Kidney (tissue), 14 donors: Measurements from ENCODE around the gene TOMM7. TPM values are rescaled to one million over a fixed set of nuclear protein-coding genes. Genes with fewer than 3 reads are reported as not detected.

Experiments
- DNase-seq, 5 donors: peaks; one replicate each; pipeline ENCODE4 v3.0.0-alpha.2; 2013 to 2020
- FAIRE-seq: peaks from 2 replicates; lab custom pipeline; 2012; peaks lifted over from hg19 to GRCh38; lab: Jason Lieb, UNC
- H3K27ac ChIP-seq, 2 donors: one replicate each; pipeline ENCODE4 v1.7.0; 2013; ENCODE audit warnings: low read depth in 2 of 2, low read length in 2 of 2, inconsistent platforms in 1 of 2
- H3K27me3 ChIP-seq: one replicate; pipeline ENCODE4 v1.7.1; 2013; ENCODE audit warnings: low read length, inconsistent platforms; ENCODE audit not compliant: control insufficient read depth, insufficient read depth
- H3K36me3 ChIP-seq, 3 donors: one replicate each; pipeline versions ENCODE4 v1.7.0 to v1.7.1; 2013; ENCODE audit warnings: low read length in 3 of 3, control low read depth in 1 of 3, inconsistent platforms in 1 of 3; ENCODE audit not compliant: insufficient read depth in 3 of 3, control insufficient read depth in 2 of 3
- H3K4me1 ChIP-seq, 3 donors: one replicate each; pipeline versions ENCODE4 v1.7.0 to v1.7.1; 2013; ENCODE audit warnings: low read length in 3 of 3, inconsistent platforms in 1 of 3, low read depth in 1 of 3; ENCODE audit not compliant: control insufficient read depth in 2 of 3, insufficient read depth in 2 of 3
- H3K4me3 ChIP-seq, 3 donors: one replicate each; pipeline versions ENCODE4 v1.7.0 to v1.8.1; 2013; ENCODE audit warnings: low read length in 3 of 3, control low read depth in 1 of 3, inconsistent platforms in 1 of 3
- H3K9ac ChIP-seq, 3 donors: one replicate each; pipeline versions ENCODE4 v1.7.0 to v1.7.1; 2013; ENCODE audit warnings: low read length in 3 of 3, control low read depth in 1 of 3, inconsistent platforms in 1 of 3
- H3K9me3 ChIP-seq, 3 donors: one replicate each; pipeline versions ENCODE4 v1.7.0 to v1.7.1; 2013; ENCODE audit warnings: low read length in 3 of 3, control low read depth in 1 of 3, inconsistent platforms in 1 of 3; ENCODE audit not compliant: control insufficient read depth in 2 of 3, insufficient read depth in 1 of 3
- intact Hi-C: fragments of 100-400 bp; cut with DNase I; formaldehyde crosslinking; loops from one replicate; pipeline ENCODE4 v1.11.1; 2022
- polyA plus RNA-seq: library from polyadenylated mRNA; stranded (reverse); fragments of 350-450 nt; fragmentation: Illumina TruSeq; extraction: RNeasy Lipid Tissue Mini Kit (QIAGEN cat#74804); gene quantifications from one replicate; pipeline ENCODE4 v1.2.3, GENCODE V29; 2014; ENCODE audit warnings: low read depth, low replicate concordance; ENCODE audit not compliant: insufficient read depth
- total RNA-seq: library from RNA; stranded (reverse); fragmentation: NEBNext Ultra II Directional; extraction: Animal tissue kit (Norgen Biotek cat#: 25700); gene quantifications from one replicate; pipeline ENCODE4 v1.2.1, GENCODE V29; 2021
- TF ChIP-seq, protein P1 (sequence below): IDR thresholded peaks from 3 replicates; pipeline ENCODE4 v1.5.1; 2012; ENCODE audit warnings: mild to moderate bottlenecking, moderate library complexity, borderline replicate concordance; ENCODE audit not compliant: insufficient read depth; ENCODE audit errors: extremely low read depth
- donor health status: control.
- donor health status: control.
- donor health status: control.
- donor health status: control.
- donor health status: control.
- donor health status: DM: yes; HTN: yes; CAD: no.
- donor health status: Normal renal cell carcinoma (clear cell type).

TOMM7 gene
- total and polyA plus RNA-seq, 2 donors from 2014 or later: 253 to 1,227 TPM

DNA sequence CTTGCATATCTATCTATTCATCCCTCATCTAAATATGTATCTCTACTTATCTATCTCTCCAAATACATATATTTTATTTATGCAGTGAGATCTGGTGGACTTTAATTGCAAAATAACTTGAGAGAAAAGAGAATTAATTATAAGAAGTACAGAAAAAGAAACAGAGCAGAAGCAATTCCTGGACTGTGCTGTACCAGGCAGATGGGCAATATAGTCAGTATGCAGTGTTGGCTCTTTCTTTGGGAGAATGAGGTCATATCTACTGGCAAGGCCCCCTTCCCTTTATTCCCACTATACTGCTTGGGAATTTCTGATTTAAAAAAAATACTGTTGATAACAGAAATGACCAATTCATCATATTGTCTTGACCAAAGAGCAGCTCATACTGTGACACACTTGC lies 49.0 kb upstream of the TOMM7 start:
- H3K9ac ChIP-seq: no peak overlapping the region
- no peaks in the 10 kb centered on the region for H3K27me3 ChIP-seq
- H3K4me1 ChIP-seq: no peaks in the 10 kb centered on the region
- H3K9me3 ChIP-seq: no peaks in the 10 kb centered on the region
- no peaks in the 10 kb centered on the region for H3K36me3 ChIP-seq
- no peak overlapping the region for H3K4me3 ChIP-seq
- FAIRE-seq (no peak), DNase-seq (no peak)
- TF ChIP-seq, protein P1, sequence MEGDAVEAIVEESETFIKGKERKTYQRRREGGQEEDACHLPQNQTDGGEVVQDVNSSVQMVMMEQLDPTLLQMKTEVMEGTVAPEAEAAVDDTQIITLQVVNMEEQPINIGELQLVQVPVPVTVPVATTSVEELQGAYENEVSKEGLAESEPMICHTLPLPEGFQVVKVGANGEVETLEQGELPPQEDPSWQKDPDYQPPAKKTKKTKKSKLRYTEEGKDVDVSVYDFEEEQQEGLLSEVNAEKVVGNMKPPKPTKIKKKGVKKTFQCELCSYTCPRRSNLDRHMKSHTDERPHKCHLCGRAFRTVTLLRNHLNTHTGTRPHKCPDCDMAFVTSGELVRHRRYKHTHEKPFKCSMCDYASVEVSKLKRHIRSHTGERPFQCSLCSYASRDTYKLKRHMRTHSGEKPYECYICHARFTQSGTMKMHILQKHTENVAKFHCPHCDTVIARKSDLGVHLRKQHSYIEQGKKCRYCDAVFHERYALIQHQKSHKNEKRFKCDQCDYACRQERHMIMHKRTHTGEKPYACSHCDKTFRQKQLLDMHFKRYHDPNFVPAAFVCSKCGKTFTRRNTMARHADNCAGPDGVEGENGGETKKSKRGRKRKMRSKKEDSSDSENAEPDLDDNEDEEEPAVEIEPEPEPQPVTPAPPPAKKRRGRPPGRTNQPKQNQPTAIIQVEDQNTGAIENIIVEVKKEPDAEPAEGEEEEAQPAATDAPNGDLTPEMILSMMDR: no peak
- intact Hi-C loops: no loop called here
- H3K27ac ChIP-seq: no peak overlapping the region

DNA sequence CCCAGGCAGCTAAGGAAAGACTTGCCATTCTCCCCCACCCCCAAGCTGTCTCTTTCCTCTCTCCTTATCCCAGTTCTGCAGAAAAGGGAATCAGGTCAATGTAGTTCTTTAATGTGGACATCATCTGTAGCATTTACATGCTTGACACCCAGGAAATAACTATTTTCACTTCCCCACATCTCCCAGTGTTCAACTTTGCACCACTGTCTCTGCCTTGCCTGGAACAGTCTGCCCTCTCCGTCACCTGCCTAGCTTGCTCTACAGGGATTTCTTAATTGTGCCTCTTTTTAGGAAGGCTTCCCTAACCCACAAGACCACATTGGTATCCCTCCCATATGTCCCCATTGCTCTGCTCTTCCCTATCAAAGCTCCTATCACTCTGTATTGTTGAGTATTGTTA lies 45.9 kb upstream of the TOMM7 start:
- Histone ChIP-seq H3K36me3 (no peaks in the 10 kb centered on the region), H3K9ac (no peak overlapping the region), H3K9me3 (no peaks in the 10 kb centered on the region), H3K4me3 (no peak overlapping the region), H3K27ac (no peak overlapping the region), H3K4me1 (peaks cover 0 to 4% (median 0%) of the 10 kb centered on the region in 3 donors), H3K27me3 (no peaks in the 10 kb centered on the region)
- intact Hi-C loops: no loop called here
- DNase-seq (no peak), FAIRE-seq (no peak)
- TF ChIP-seq, protein P1: no peak

DNA sequence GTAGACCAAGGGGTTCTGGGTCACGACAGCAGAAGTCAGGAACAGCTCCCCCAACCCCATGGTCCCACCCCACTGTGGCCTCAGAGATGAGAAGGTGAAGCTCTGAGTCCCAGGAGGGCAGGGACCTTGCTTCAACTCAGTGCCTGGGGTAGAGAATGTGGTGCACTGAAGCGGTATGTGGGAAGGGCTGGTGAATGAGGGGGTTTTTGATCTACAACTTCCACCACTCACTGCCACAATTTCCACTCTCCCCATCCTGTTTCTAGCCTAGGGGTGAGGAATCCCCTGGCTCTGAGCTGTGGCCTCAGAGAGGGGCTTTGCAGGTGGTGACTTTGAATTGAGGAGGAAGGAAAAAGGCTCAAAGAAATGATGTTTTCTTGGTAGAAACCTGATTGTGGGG lies 44.9 kb upstream of the TOMM7 start:
- DNase-seq: no peak
- H3K4me1 ChIP-seq: peaks cover 0 to 4% (median 0%) of the 10 kb centered on the region in 3 donors
- H3K4me3 ChIP-seq: no peak overlapping the region
- TF ChIP-seq, protein P1: no peak
- peak overlapping the region in 1 of 2 donors; percentile 19 for H3K27ac ChIP-seq
- H3K9ac ChIP-seq: no peak overlapping the region
- no peak for FAIRE-seq
- no peaks in the 10 kb centered on the region for H3K36me3 ChIP-seq
- H3K27me3 ChIP-seq: no peaks in the 10 kb centered on the region
- no peaks in the 10 kb centered on the region for H3K9me3 ChIP-seq
- intact Hi-C loops: no loop called here

DNA sequence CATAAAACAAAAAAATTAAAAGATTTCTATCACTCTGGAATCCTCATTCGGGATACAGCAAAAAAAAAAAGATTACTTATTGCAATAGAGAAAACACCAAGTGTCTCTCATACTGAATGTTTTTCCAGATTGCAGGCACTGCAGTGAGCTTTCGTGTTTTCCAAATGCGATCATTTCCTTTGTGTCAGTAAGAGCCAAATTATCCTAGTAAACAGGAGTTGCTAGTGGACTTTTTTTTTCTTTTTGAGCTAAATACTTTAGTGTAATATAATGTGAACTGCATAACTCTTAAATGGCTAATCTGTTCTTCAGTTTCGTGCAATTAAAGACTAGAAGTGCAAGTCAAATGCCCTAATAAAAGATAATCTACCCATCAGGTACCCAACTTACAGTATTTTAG lies 44.4 kb upstream of the TOMM7 start:
- H3K4me3 ChIP-seq: no peak overlapping the region
- no peaks in the 10 kb centered on the region for H3K27me3 ChIP-seq
- TF ChIP-seq, protein P1: no peak
- peak in 1 of 5 donors; percentile 55 for DNase-seq
- H3K4me1 ChIP-seq: peaks cover 0 to 4% (median 0%) of the 10 kb centered on the region in 3 donors
- no peaks in the 10 kb centered on the region for H3K36me3 ChIP-seq
- H3K9ac ChIP-seq: no peak overlapping the region
- intact Hi-C loops: no loop called here
- FAIRE-seq: no peak
- H3K9me3 ChIP-seq: no peaks in the 10 kb centered on the region
- peak overlapping the region in 1 of 2 donors; percentile 19 for H3K27ac ChIP-seq
